Skeletal muscle satellite cell (primary cell): ENCODE measurements around the gene SPACA7.
"Not testable (repeated sequence)": the region's sequence is repeated elsewhere in the genome, so short reads cannot be mapped to it uniquely, and the experiment has no call there.

ENCODE experiments used
- H3K27me3 ChIP-seq: 2 replicates; pipeline ENCODE4 v1.7.0; 2013; ENCODE audit warnings: low read length; ENCODE audit not compliant: control insufficient read depth, insufficient read depth
- H3K36me3 ChIP-seq: 2 replicates; pipeline ENCODE4 v1.7.0; 2013; ENCODE audit warnings: mild to moderate bottlenecking, control low read depth, low read length; ENCODE audit not compliant: insufficient read depth
- H3K4me1 ChIP-seq: 2 replicates; pipeline ENCODE4 v1.7.0; 2013; ENCODE audit warnings: low read length; ENCODE audit not compliant: control insufficient read depth, insufficient read depth
- H3K4me2 ChIP-seq: 2 replicates; pipeline ENCODE4 v1.7.0; 2013; ENCODE audit warnings: mild to moderate bottlenecking, low read length
- H3K4me3 ChIP-seq: 2 replicates; pipeline ENCODE4 v1.7.0; 2013; ENCODE audit warnings: low read length
- H3K9ac ChIP-seq: 2 replicates; pipeline ENCODE4 v1.7.0; 2013; ENCODE audit warnings: mild to moderate bottlenecking, low read depth, low read length, moderate library complexity
- H3K9me3 ChIP-seq: replicated peaks from 2 replicates; pipeline ENCODE4 v1.7.0; 2013; ENCODE audit warnings: mild to moderate bottlenecking, control low read depth, low read length

Gene SPACA7

DNA sequence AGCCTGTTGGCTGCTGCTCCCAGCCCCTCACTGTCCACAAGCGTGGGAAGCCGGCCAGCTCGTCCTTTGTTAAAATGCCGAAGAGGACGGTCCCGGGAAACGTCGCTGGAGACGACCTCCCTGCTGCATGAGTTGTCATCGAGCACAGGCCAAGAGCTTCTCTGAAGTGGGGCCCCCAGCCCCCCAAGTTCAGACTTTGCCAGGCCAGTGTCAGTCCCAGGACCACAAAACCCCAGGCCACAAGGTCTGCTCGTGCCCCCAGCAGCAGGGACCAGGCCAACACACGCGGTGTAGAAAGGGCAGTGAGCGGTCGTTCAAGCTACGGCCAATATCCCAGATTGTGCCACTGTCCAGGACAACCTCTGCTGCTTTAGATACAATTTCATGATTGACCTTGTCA, 57.4 kb downstream of the SPACA7 start:
- not testable (repeated sequence) for H3K4me2 ChIP-seq, H3K36me3 ChIP-seq, H3K27me3 ChIP-seq, H3K4me1 ChIP-seq, H3K9ac ChIP-seq, H3K4me3 ChIP-seq, H3K9me3 ChIP-seq

GRCh38 chr13:112434032-112434431, 57.9 kb downstream of the SPACA7 start:
- Histone ChIP-seq H3K27me3 (no peaks in the 10 kb centered on the region), H3K4me1 (no peaks in the 10 kb centered on the region), H3K9me3 (peaks cover under 1% of the 10 kb centered on the region), H3K9ac (no peak overlapping the region), H3K4me3 (no peak overlapping the region), H3K4me2 (no peak overlapping the region), H3K36me3 (no peaks in the 10 kb centered on the region)

GRCh38 chr13:112434937-112435523, 58.9 kb downstream of the SPACA7 start:
- H3K36me3 ChIP-seq: no peaks in the 10 kb centered on the region
- no peaks in the 10 kb centered on the region for H3K27me3 ChIP-seq
- H3K4me3 ChIP-seq: no peak overlapping the region
- no peak overlapping the region for H3K9ac ChIP-seq
- no peak overlapping the region for H3K4me2 ChIP-seq
- H3K4me1 ChIP-seq: no peaks in the 10 kb centered on the region
- no peaks in the 10 kb centered on the region for H3K9me3 ChIP-seq

GRCh38 chr13:112435973-112436372, 59.8 kb downstream of the SPACA7 start:
- H3K9ac ChIP-seq: no peak overlapping the region
- no peak overlapping the region for H3K4me3 ChIP-seq
- no peaks in the 10 kb centered on the region for H3K4me1 ChIP-seq
- H3K27me3 ChIP-seq: no peaks in the 10 kb centered on the region
- H3K9me3 ChIP-seq: no peaks in the 10 kb centered on the region
- H3K36me3 ChIP-seq: no peaks in the 10 kb centered on the region
- no peak overlapping the region for H3K4me2 ChIP-seq

GRCh38 chr13:112438094-112438493, 61.9 kb downstream of the SPACA7 start:
- Histone ChIP-seq H3K9me3 (no peaks in the 10 kb centered on the region), H3K4me3 (no peak overlapping the region), H3K4me2 (no peak overlapping the region), H3K4me1 (no peaks in the 10 kb centered on the region), H3K9ac (no peak overlapping the region), H3K36me3 (no peaks in the 10 kb centered on the region), H3K27me3 (peaks cover 7% of the 10 kb centered on the region)

DNA sequence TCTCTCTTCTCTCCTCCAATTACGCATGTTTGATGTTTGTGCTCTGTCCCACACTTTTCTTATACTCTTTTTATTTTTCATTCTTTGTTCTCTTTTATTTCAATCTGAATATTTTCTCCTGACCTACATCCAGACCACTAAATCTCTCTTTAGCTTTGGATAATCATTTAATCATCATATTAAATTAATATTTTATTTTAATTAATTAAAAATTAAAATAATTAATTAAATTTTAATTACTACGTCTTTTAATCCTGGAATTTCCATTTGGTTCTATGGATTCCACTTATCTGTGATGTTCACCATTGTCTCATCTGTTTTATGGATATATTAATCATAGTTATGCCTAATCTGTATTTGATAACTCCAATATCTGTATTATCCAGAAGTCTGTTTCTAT, 62.4 kb downstream of the SPACA7 start:
- H3K4me3 ChIP-seq: no peak overlapping the region
- peaks cover 11% of the 10 kb centered on the region for H3K27me3 ChIP-seq
- H3K4me1 ChIP-seq: no peaks in the 10 kb centered on the region
- H3K4me2 ChIP-seq: no peak overlapping the region
- no peaks in the 10 kb centered on the region for H3K9me3 ChIP-seq
- H3K9ac ChIP-seq: no peak overlapping the region
- no peaks in the 10 kb centered on the region for H3K36me3 ChIP-seq

- no peak overlapping the region for H3K4me2 ChIP-seq
- H3K9ac ChIP-seq: no peak overlapping the region
- peaks cover 19% of the 10 kb centered on the region for H3K27me3 ChIP-seq
- no peaks in the 10 kb centered on the region for H3K4me1 ChIP-seq
- H3K36me3 ChIP-seq: no peaks in the 10 kb centered on the region
- no peak overlapping the region for H3K4me3 ChIP-seq
- no peaks in the 10 kb centered on the region for H3K9me3 ChIP-seq
These were observed 65.1 kb downstream of the SPACA7 start for GRCh38 chr13:112441226-112441625.

- Histone ChIP-seq H3K4me3 (no peak overlapping the region), H3K9ac (no peak overlapping the region), H3K9me3 (no peaks in the 10 kb centered on the region), H3K4me1 (no peaks in the 10 kb centered on the region), H3K4me2 (no peak overlapping the region), H3K27me3 (peaks cover 23% of the 10 kb centered on the region), H3K36me3 (no peaks in the 10 kb centered on the region)
These were observed 65.7 kb downstream of the SPACA7 start for GRCh38 chr13:112441779-112442310.

DNA sequence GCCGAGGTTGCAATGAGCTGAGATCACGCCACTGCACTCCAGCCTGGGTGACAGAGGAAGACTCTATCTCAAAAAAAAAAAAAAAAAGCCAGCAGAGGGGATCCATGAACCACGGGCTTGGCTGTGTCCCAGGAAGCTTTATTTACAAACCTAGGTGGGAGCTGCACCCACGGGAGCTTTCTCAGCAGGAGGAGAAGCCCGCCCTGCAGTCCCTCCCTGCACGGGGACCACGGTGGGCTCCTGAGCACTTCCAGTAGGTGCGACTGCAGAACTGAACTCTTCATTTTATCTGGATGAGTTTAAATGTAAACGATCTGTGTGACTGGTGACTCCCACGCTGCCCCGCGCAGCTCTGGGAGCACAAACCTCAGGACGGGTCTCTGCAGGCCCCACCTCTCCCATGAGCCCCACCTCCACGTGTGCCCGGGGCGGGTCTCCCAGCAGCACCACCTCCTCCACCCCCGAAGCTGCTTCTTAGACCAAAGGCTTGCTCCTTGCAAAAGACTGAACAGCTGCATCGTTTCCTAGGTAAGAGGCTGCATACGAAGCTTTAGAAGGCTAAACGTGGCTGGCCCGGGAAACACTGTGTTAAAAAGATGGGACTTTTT, 66.4 kb downstream of the SPACA7 start:
- Histone ChIP-seq H3K9ac (no peak overlapping the region), H3K4me1 (no peaks in the 10 kb centered on the region), H3K4me3 (no peak overlapping the region), H3K9me3 (no peaks in the 10 kb centered on the region), H3K36me3 (no peaks in the 10 kb centered on the region), H3K27me3 (peaks cover 23% of the 10 kb centered on the region), H3K4me2 (no peak overlapping the region)

DNA sequence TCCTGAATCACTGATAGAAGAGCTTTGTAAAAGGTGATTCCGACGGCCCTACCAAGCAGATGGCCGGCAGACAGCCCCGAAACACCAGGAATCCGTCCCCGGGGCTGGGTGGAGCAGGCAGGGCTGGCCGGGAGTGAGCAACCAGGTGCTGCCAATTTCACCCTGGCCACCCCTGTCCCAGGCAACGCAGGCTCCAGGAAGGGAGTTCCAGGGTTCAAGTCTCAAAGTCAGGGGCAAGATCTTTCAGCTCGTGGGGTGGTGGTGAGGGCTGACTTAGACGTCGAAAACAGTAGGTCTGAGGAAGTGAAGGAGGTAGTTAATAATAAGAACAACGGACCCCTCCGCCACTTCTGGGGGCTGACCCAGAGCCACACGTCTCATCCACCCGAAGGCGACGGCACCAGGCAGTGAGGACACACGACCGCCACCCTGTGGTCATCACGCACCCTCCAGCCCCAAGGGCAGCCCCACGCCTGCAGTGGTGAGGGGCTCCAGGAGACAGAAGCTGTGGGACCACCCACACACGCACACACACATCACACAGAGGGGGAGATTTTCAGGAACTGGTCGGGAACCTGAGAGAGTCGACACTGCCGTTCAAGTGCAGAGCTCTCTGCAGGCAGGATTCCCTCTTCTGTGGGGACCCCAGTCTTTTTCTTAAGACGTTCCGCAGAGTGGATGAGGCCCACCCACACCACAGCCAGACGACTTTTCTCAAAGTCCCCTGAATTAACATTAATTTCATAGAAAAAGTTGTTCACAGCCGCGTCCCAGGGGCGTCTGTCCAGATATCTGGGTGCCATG, 67.2 kb downstream of the SPACA7 start:
- Histone ChIP-seq H3K27me3 (peaks cover 23% of the 10 kb centered on the region), H3K4me2 (no peak overlapping the region), H3K4me1 (no peaks in the 10 kb centered on the region), H3K9ac (no peak overlapping the region), H3K36me3 (no peaks in the 10 kb centered on the region), H3K9me3 (no peaks in the 10 kb centered on the region), H3K4me3 (no peak overlapping the region)

- Histone ChIP-seq H3K9ac (no peak overlapping the region), H3K27me3 (peaks cover 23% of the 10 kb centered on the region), H3K4me2 (no peak overlapping the region), H3K9me3 (no peaks in the 10 kb centered on the region), H3K4me3 (no peak overlapping the region), H3K4me1 (no peaks in the 10 kb centered on the region), H3K36me3 (no peaks in the 10 kb centered on the region)
These were observed 67.8 kb downstream of the SPACA7 start for GRCh38 chr13:112443995-112444311.
